ENCODE measurements around the gene TCF19. TPM values are rescaled to one million over a fixed set of nuclear protein-coding genes. Genes with fewer than 3 reads are reported as not detected.

TCF19 gene, protein sequence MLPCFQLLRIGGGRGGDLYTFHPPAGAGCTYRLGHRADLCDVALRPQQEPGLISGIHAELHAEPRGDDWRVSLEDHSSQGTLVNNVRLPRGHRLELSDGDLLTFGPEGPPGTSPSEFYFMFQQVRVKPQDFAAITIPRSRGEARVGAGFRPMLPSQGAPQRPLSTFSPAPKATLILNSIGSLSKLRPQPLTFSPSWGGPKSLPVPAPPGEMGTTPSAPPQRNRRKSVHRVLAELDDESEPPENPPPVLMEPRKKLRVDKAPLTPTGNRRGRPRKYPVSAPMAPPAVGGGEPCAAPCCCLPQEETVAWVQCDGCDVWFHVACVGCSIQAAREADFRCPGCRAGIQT
- total RNA-seq (2014; rRNA removed; shearing (Covaris generic)) (21.6 and 28.4 TPM in 2 replicates), polyA plus RNA-seq (2016; fragmentation: Nextera tagmentation; extraction: Ambion mirVana) (18.3 and 19.9 TPM in 2 replicates)

DNA sequence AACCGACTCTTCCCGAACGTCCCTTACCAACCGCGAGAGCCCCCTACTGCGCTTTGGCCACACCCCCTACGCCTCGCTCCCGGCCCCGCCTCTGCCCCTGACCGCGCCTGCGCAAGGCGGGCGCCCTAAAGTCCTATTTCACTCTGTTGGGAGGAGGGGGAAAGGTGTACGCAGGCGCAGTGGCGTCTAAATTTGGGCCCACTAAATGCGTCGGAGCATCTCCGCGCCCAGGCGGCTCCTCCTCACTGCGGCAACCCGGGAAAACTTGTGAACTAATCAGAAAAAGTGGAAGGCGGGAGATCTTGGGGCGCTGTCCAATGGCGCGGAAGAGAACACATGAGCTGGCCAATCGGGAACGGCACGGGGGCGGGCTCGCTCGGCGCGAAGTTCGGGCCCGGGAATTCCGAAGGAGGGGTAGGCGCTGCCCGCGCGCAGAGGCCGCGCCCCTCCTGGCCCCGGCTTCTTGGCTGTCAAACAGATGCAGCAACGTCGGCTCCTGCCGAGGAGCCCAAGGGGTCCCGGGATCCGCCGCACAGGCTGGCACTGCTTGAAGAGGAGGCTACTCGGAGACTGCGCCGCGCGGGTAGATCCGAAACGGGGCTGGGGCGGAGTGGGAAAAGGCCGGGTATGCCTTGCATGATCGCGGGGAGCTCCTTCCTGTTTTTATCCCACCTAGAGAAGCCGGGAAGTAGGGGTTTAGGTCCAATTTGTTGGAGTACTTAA is at the start of gene TCF19:
Gene TCF19, plus strand, starts transcription at position 450 of the 723 bp plus-strand sequence. CDS start 881 bp downstream, outside the sequence.
- no peaks in the 10 kb centered on the region for H3K36me3 ChIP-seq (ENCODE audit: low read depth)
- no peaks in the 10 kb centered on the region for H4K20me1 ChIP-seq (ENCODE audit: insufficient read depth)
- H3K9ac ChIP-seq, result peak within 1 kb of the TSS; percentile 83
- peak; percentile 100 for DNase-seq
- H3K9me3 ChIP-seq (ENCODE audit: low read depth), result no peaks in the 10 kb centered on the region
- H3K4me1 ChIP-seq (ENCODE audit: insufficient read depth), result 0 out of 2 replicates have a peak, but pooled peaks cover 3% of the 10 kb centered on the region
- peak within 1 kb of the TSS; percentile 33; the same call in 1 of the 2 replicates for H3K27ac ChIP-seq
- TF ChIP-seq EZH2phosphoT487 (IDR thresholded peaks at IDR 0.05; ENCODE audit: insufficient read depth, low read depth) (no peak), EZH2 (IDR thresholded peaks at IDR 0.05; ENCODE audit: insufficient read depth, poor library complexity, severe bottlenecking) (no peak)
- H3K27me3 ChIP-seq (replicated peaks; ENCODE audit: insufficient read depth), result no peaks in the 10 kb centered on the region
- H3K4me3 ChIP-seq, result peak within 1 kb of the TSS; percentile 94
- H3F3A ChIP-seq (ENCODE audit: insufficient read depth), result peaks cover 4% of the 10 kb centered on the region; the same call in 1 of the 2 replicates
- H3K9me2 ChIP-seq (ENCODE audit: insufficient read depth), result no peaks in the 10 kb centered on the region
- peaks cover 15% of the 10 kb centered on the region for H3K79me2 ChIP-seq (ENCODE audit: insufficient read depth)
- in situ Hi-C loops (cut with MboI), result no loop called here
- peak within 1 kb of the TSS; percentile 84 for H3K4me2 ChIP-seq (ENCODE audit: unreplicated experiment)
- peak within 1 kb of the TSS; percentile 96 for H2AFZ ChIP-seq
- 0% methylated on average over 56 to 65 of the region's 65 CpGs for WGBS, 2 experiments (ENCODE audit: low coverage in 1 of 2, low lambda C conversion rate in 2 of 2, missing lambda C conversion rate in 2 of 2)

- no peak for DNase-seq
- no peaks in the 10 kb centered on the region for H3K79me2 ChIP-seq (ENCODE audit: insufficient read depth)
- no peaks in the 10 kb centered on the region for H4K20me1 ChIP-seq (ENCODE audit: insufficient read depth)
- no peak overlapping the region for H3K9ac ChIP-seq
- TF ChIP-seq EZH2 (IDR thresholded peaks at IDR 0.05; ENCODE audit: insufficient read depth, poor library complexity, severe bottlenecking) (no peak), EZH2phosphoT487 (IDR thresholded peaks at IDR 0.05; ENCODE audit: insufficient read depth, low read depth) (no peak)
- H3K36me3 ChIP-seq (ENCODE audit: low read depth), result no peaks in the 10 kb centered on the region
- in situ Hi-C loops (cut with MboI), result no loop called here
- H3K27ac ChIP-seq, result no peak overlapping the region
- H3K4me3 ChIP-seq, result no peak overlapping the region
- no peaks in the 10 kb centered on the region for H3K9me2 ChIP-seq (ENCODE audit: insufficient read depth)
- H3F3A ChIP-seq (ENCODE audit: insufficient read depth), result peaks cover 20% of the 10 kb centered on the region
- peaks cover 28% of the 10 kb centered on the region for H3K4me1 ChIP-seq (ENCODE audit: insufficient read depth)
- peaks cover 13% of the 10 kb centered on the region; the same call in 1 of the 2 replicates for H3K27me3 ChIP-seq (replicated peaks; ENCODE audit: insufficient read depth)
- H2AFZ ChIP-seq, result no peak overlapping the region
- WGBS, 2 experiments (ENCODE audit: low coverage in 1 of 2, low lambda C conversion rate in 2 of 2, missing lambda C conversion rate in 2 of 2), result 71 to 72% methylated on average over 10 to 11 of the region's 11 CpGs
- H3K4me2 ChIP-seq (ENCODE audit: unreplicated experiment), result no peak overlapping the region
- H3K9me3 ChIP-seq (ENCODE audit: low read depth), result no peaks in the 10 kb centered on the region
Observed at GRCh38 chr6:31110825-31111582, 47.4 kb upstream of the TCF19 start.

DNA sequence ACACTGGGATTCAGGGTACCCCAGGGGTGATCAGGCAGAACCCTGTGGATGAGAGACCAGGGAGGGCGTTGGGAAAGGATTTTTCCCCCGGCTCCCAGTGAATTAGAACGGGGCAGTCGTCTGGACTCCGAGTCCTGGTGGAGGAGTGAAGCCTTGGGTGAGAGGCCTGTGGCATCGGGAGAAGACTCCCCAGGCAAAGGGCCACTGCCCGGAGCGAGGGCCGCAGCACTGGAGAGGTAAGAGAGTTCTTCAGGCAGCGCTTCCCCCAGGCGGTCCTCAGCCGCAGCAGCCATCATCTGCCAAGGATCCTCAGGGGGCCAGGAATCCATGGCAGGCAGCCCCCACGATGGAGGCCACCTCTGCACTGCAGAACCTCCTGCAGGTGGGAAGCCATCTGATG is 46.7 kb upstream of the TCF19 start:
- no peak overlapping the region for H3K4me3 ChIP-seq
- 86 to 91% methylated on average over 12 of the region's 13 CpGs for WGBS, 2 experiments (ENCODE audit: low coverage in 1 of 2, low lambda C conversion rate in 2 of 2, missing lambda C conversion rate in 2 of 2)
- no peak overlapping the region for H3K9ac ChIP-seq
- H3K27ac ChIP-seq, result no peak overlapping the region
- no peaks in the 10 kb centered on the region for H3K9me2 ChIP-seq (ENCODE audit: insufficient read depth)
- H3K9me3 ChIP-seq (ENCODE audit: low read depth), result no peaks in the 10 kb centered on the region
- H3K27me3 ChIP-seq (replicated peaks; ENCODE audit: insufficient read depth), result peaks cover 13% of the 10 kb centered on the region; the same call in 1 of the 2 replicates
- in situ Hi-C loops (cut with MboI), result no loop called here
- H4K20me1 ChIP-seq (ENCODE audit: insufficient read depth), result no peaks in the 10 kb centered on the region
- TF ChIP-seq EZH2phosphoT487 (IDR thresholded peaks at IDR 0.05; ENCODE audit: insufficient read depth, low read depth) (no peak), EZH2 (IDR thresholded peaks at IDR 0.05; ENCODE audit: insufficient read depth, poor library complexity, severe bottlenecking) (no peak)
- no peak overlapping the region for H3K4me2 ChIP-seq (ENCODE audit: unreplicated experiment)
- no peak for DNase-seq
- H3K36me3 ChIP-seq (ENCODE audit: low read depth), result no peaks in the 10 kb centered on the region
- peaks cover 20% of the 10 kb centered on the region for H3F3A ChIP-seq (ENCODE audit: insufficient read depth)
- no peak overlapping the region for H2AFZ ChIP-seq
- H3K4me1 ChIP-seq (ENCODE audit: insufficient read depth), result peaks cover 28% of the 10 kb centered on the region
- H3K79me2 ChIP-seq (ENCODE audit: insufficient read depth), result no peaks in the 10 kb centered on the region

DNA sequence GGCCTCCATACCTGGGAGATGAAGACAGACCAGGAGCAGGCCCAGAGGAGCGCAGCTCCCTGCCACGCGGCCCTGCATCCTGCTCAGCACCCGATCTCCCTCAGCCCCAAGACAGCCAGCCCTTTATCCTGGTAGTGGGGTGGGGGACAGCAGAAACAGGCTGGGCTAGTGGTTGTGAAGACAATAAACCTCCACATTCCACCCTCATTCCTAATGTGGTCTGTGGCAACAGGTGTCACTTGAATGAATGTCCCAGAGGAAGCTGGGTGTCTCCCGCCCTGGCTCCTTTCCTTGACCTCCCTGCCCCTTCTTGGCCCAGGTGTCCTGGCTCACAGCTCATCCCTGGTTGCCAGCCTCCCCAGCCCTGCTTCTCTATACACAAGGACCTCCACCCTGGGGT is 45.9 kb upstream of the TCF19 start, which contains the start of gene C6orf15:
Gene C6orf15, minus strand, starts transcription at position 98 of the 400 bp plus-strand sequence. Its CDS starts 20 bp downstream, at position 78.
- H3K9me2 ChIP-seq (ENCODE audit: insufficient read depth), result no peaks in the 10 kb centered on the region
- no peak for DNase-seq
- no peaks in the 10 kb centered on the region for H3K9me3 ChIP-seq (ENCODE audit: low read depth)
- WGBS, 2 experiments (ENCODE audit: low coverage in 1 of 2, low lambda C conversion rate in 2 of 2, missing lambda C conversion rate in 2 of 2), result 96% methylated on average over 5 of the region's 5 CpGs
- H3K4me3 ChIP-seq, result no peak within 1 kb of the TSS
- TF ChIP-seq EZH2 (IDR thresholded peaks at IDR 0.05; ENCODE audit: insufficient read depth, poor library complexity, severe bottlenecking), result no peak
- no peak for TF ChIP-seq EZH2phosphoT487 (IDR thresholded peaks at IDR 0.05; ENCODE audit: insufficient read depth, low read depth)
- peak within 1 kb of the TSS; percentile 0 for H3K4me2 ChIP-seq (ENCODE audit: unreplicated experiment)
- peaks cover 28% of the 10 kb centered on the region for H3K4me1 ChIP-seq (ENCODE audit: insufficient read depth)
- H3K36me3 ChIP-seq (ENCODE audit: low read depth), result no peaks in the 10 kb centered on the region
- peaks cover 13% of the 10 kb centered on the region; the same call in 1 of the 2 replicates for H3K27me3 ChIP-seq (replicated peaks; ENCODE audit: insufficient read depth)
- no peaks in the 10 kb centered on the region for H4K20me1 ChIP-seq (ENCODE audit: insufficient read depth)
- peaks cover 20% of the 10 kb centered on the region for H3F3A ChIP-seq (ENCODE audit: insufficient read depth)
- H3K79me2 ChIP-seq (ENCODE audit: insufficient read depth), result no peaks in the 10 kb centered on the region
- in situ Hi-C loops (cut with MboI), result no loop called here
- H3K9ac ChIP-seq, result no peak within 1 kb of the TSS
- peak within 1 kb of the TSS; percentile 89 for H3K27ac ChIP-seq
- no peak within 1 kb of the TSS for H2AFZ ChIP-seq
